Measurements from ENCODE around the gene DDX10.

Gene DDX10

GRCh38 chr11:108780119-108780518 is 115.2 kb downstream of the DDX10 start:
- Histone ChIP-seq H3K4me1 (ENCODE audit: control insufficient read depth, insufficient read depth, low read length) (no peaks in the 10 kb centered on the region), H3K9ac (ENCODE audit: low read length) (no peak overlapping the region), H3K9me3 (ENCODE audit: control insufficient read depth, low read length) (peaks cover 4% of the 10 kb centered on the region), H3K27me3 (replicated peaks; ENCODE audit: control insufficient read depth, insufficient read depth, low read length) (no peaks in the 10 kb centered on the region), H3K36me3 (ENCODE audit: control insufficient read depth, insufficient read depth, low read length, severe bottlenecking) (no peaks in the 10 kb centered on the region), H3K4me3 (ENCODE audit: low read length) (no peak overlapping the region)
- DNase-seq (ENCODE audit: low read depth) = no peak

GRCh38 chr11:108781946-108782345 is 117.1 kb downstream of the DDX10 start:
- no peaks in the 10 kb centered on the region for H3K27me3 ChIP-seq (replicated peaks; ENCODE audit: control insufficient read depth, insufficient read depth, low read length)
- H3K36me3 ChIP-seq (ENCODE audit: control insufficient read depth, insufficient read depth, low read length, severe bottlenecking) = no peaks in the 10 kb centered on the region
- H3K4me3 ChIP-seq (ENCODE audit: low read length) = no peak overlapping the region
- H3K9me3 ChIP-seq (ENCODE audit: control insufficient read depth, low read length) = peaks cover 5% of the 10 kb centered on the region
- DNase-seq (ENCODE audit: low read depth) = no peak
- H3K4me1 ChIP-seq (ENCODE audit: control insufficient read depth, insufficient read depth, low read length) = no peaks in the 10 kb centered on the region
- no peak overlapping the region for H3K9ac ChIP-seq (ENCODE audit: low read length)

GRCh38 chr11:108786281-108786990 is 121.6 kb downstream of the DDX10 start:
- Histone ChIP-seq H3K27me3 (replicated peaks; ENCODE audit: control insufficient read depth, insufficient read depth, low read length) (no peaks in the 10 kb centered on the region), H3K4me1 (ENCODE audit: control insufficient read depth, insufficient read depth, low read length) (no peaks in the 10 kb centered on the region), H3K36me3 (ENCODE audit: control insufficient read depth, insufficient read depth, low read length, severe bottlenecking) (no peaks in the 10 kb centered on the region), H3K9me3 (ENCODE audit: control insufficient read depth, low read length) (peaks cover 5% of the 10 kb centered on the region), H3K9ac (ENCODE audit: low read length) (no peak overlapping the region), H3K4me3 (ENCODE audit: low read length) (no peak overlapping the region)
- no peak for DNase-seq (ENCODE audit: low read depth)

- Histone ChIP-seq H3K4me1 (ENCODE audit: control insufficient read depth, insufficient read depth, low read length) (no peaks in the 10 kb centered on the region), H3K9me3 (ENCODE audit: control insufficient read depth, low read length) (peaks cover 5% of the 10 kb centered on the region), H3K27me3 (replicated peaks; ENCODE audit: control insufficient read depth, insufficient read depth, low read length) (no peaks in the 10 kb centered on the region), H3K4me3 (ENCODE audit: low read length) (no peak overlapping the region), H3K9ac (ENCODE audit: low read length) (no peak overlapping the region), H3K36me3 (ENCODE audit: control insufficient read depth, insufficient read depth, low read length, severe bottlenecking) (no peaks in the 10 kb centered on the region)
- no peak for DNase-seq (ENCODE audit: low read depth)
Observed at GRCh38 chr11:108787105-108787504, 122.2 kb downstream of the DDX10 start.

GRCh38 chr11:108788565-108789199 is 123.8 kb downstream of the DDX10 start:
- Histone ChIP-seq H3K9me3 (ENCODE audit: control insufficient read depth, low read length) (peaks cover 5% of the 10 kb centered on the region), H3K4me1 (ENCODE audit: control insufficient read depth, insufficient read depth, low read length) (no peaks in the 10 kb centered on the region), H3K27me3 (replicated peaks; ENCODE audit: control insufficient read depth, insufficient read depth, low read length) (no peaks in the 10 kb centered on the region)

GRCh38 chr11:108790501-108791299 is 125.8 kb downstream of the DDX10 start:
- H3K4me3 ChIP-seq (ENCODE audit: low read length) = no peak overlapping the region
- DNase-seq (ENCODE audit: low read depth) = no peak
- H3K36me3 ChIP-seq (ENCODE audit: control insufficient read depth, insufficient read depth, low read length, severe bottlenecking) = no peaks in the 10 kb centered on the region
- H3K4me1 ChIP-seq (ENCODE audit: control insufficient read depth, insufficient read depth, low read length) = no peaks in the 10 kb centered on the region
- no peak overlapping the region for H3K9ac ChIP-seq (ENCODE audit: low read length)
- no peaks in the 10 kb centered on the region for H3K9me3 ChIP-seq (ENCODE audit: control insufficient read depth, low read length)
- no peaks in the 10 kb centered on the region for H3K27me3 ChIP-seq (replicated peaks; ENCODE audit: control insufficient read depth, insufficient read depth, low read length)

More at GRCh38 chr11:108788565-108789199, 123.8 kb downstream of the DDX10 start:
- peak; percentile 34 for DNase-seq (ENCODE audit: low read depth)
- H3K4me3 ChIP-seq (ENCODE audit: low read length) = no peak overlapping the region
- H3K36me3 ChIP-seq (ENCODE audit: control insufficient read depth, insufficient read depth, low read length, severe bottlenecking) = no peaks in the 10 kb centered on the region
- no peak overlapping the region for H3K9ac ChIP-seq (ENCODE audit: low read length)

- no peaks in the 10 kb centered on the region for H3K27me3 ChIP-seq (replicated peaks; ENCODE audit: control insufficient read depth, insufficient read depth, low read length)
- H3K9me3 ChIP-seq (ENCODE audit: control insufficient read depth, low read length) = no peaks in the 10 kb centered on the region
- no peak overlapping the region for H3K4me3 ChIP-seq (ENCODE audit: low read length)
- no peak for DNase-seq (ENCODE audit: low read depth)
- no peaks in the 10 kb centered on the region for H3K36me3 ChIP-seq (ENCODE audit: control insufficient read depth, insufficient read depth, low read length, severe bottlenecking)
- H3K9ac ChIP-seq (ENCODE audit: low read length) = no peak overlapping the region
- H3K4me1 ChIP-seq (ENCODE audit: control insufficient read depth, insufficient read depth, low read length) = no peaks in the 10 kb centered on the region
Observed at GRCh38 chr11:108793138-108793537, 128.3 kb downstream of the DDX10 start.

GRCh38 chr11:108793611-108794010 is 128.7 kb downstream of the DDX10 start:
- Histone ChIP-seq H3K36me3 (ENCODE audit: control insufficient read depth, insufficient read depth, low read length, severe bottlenecking) (no peaks in the 10 kb centered on the region), H3K27me3 (replicated peaks; ENCODE audit: control insufficient read depth, insufficient read depth, low read length) (no peaks in the 10 kb centered on the region), H3K9me3 (ENCODE audit: control insufficient read depth, low read length) (no peaks in the 10 kb centered on the region), H3K9ac (ENCODE audit: low read length) (no peak overlapping the region), H3K4me3 (ENCODE audit: low read length) (no peak overlapping the region), H3K4me1 (ENCODE audit: control insufficient read depth, insufficient read depth, low read length) (no peaks in the 10 kb centered on the region)
- DNase-seq (ENCODE audit: low read depth) = no peak

- H3K9me3 ChIP-seq (ENCODE audit: control insufficient read depth, low read length) = no peaks in the 10 kb centered on the region
Observed at GRCh38 chr11:108796551-108796950, 131.7 kb downstream of the DDX10 start.

GRCh38 chr11:108797578-108798100 is 132.8 kb downstream of the DDX10 start:
- no peaks in the 10 kb centered on the region for H3K4me1 ChIP-seq (ENCODE audit: control insufficient read depth, insufficient read depth, low read length)
- no peaks in the 10 kb centered on the region for H3K27me3 ChIP-seq (replicated peaks; ENCODE audit: control insufficient read depth, insufficient read depth, low read length)
- no peaks in the 10 kb centered on the region for H3K9me3 ChIP-seq (ENCODE audit: control insufficient read depth, low read length)
- DNase-seq (ENCODE audit: low read depth) = no peak
- H3K36me3 ChIP-seq (ENCODE audit: control insufficient read depth, insufficient read depth, low read length, severe bottlenecking) = no peaks in the 10 kb centered on the region
- no peak overlapping the region for H3K4me3 ChIP-seq (ENCODE audit: low read length)
- H3K9ac ChIP-seq (ENCODE audit: low read length) = no peak overlapping the region

More at GRCh38 chr11:108796551-108796950, 131.7 kb downstream of the DDX10 start:
- DNase-seq (ENCODE audit: low read depth) = no peak
- Histone ChIP-seq H3K36me3 (ENCODE audit: control insufficient read depth, insufficient read depth, low read length, severe bottlenecking) (no peaks in the 10 kb centered on the region), H3K4me1 (ENCODE audit: control insufficient read depth, insufficient read depth, low read length) (no peaks in the 10 kb centered on the region), H3K4me3 (ENCODE audit: low read length) (no peak overlapping the region), H3K9ac (ENCODE audit: low read length) (no peak overlapping the region), H3K27me3 (replicated peaks; ENCODE audit: control insufficient read depth, insufficient read depth, low read length) (no peaks in the 10 kb centered on the region)

GRCh38 chr11:108802492-108802891 is 137.6 kb downstream of the DDX10 start:
- H3K36me3 ChIP-seq (ENCODE audit: control insufficient read depth, insufficient read depth, low read length, severe bottlenecking) = no peaks in the 10 kb centered on the region
- no peak for DNase-seq (ENCODE audit: low read depth)
- H3K9me3 ChIP-seq (ENCODE audit: control insufficient read depth, low read length) = no peaks in the 10 kb centered on the region
- H3K27me3 ChIP-seq (replicated peaks; ENCODE audit: control insufficient read depth, insufficient read depth, low read length) = no peaks in the 10 kb centered on the region
- no peaks in the 10 kb centered on the region for H3K4me1 ChIP-seq (ENCODE audit: control insufficient read depth, insufficient read depth, low read length)
- no peak overlapping the region for H3K4me3 ChIP-seq (ENCODE audit: low read length)
- no peak overlapping the region for H3K9ac ChIP-seq (ENCODE audit: low read length)

All from adipocyte (in vitro differentiated cells).